Measurements from ENCODE around the gene RAB6B.

- TF ChIP-seq CTCF (conservative IDR thresholded peaks at IDR 0.05): no peak
- TF ChIP-seq EZH2 (IDR thresholded peaks at IDR 0.05; ENCODE audit: low read depth): no peak
Measured at GRCh38 chr3:133788024-133788423, 107.7 kb downstream of the RAB6B start.

Measured in PC-9 (cell line).